8988T (cell line): ENCODE data around the gene THSD4.

ENCODE experiments used
- DNase-seq: peaks from one replicate; pipeline ENCODE4 v3.0.0; 2011

THSD4 gene

DNA sequence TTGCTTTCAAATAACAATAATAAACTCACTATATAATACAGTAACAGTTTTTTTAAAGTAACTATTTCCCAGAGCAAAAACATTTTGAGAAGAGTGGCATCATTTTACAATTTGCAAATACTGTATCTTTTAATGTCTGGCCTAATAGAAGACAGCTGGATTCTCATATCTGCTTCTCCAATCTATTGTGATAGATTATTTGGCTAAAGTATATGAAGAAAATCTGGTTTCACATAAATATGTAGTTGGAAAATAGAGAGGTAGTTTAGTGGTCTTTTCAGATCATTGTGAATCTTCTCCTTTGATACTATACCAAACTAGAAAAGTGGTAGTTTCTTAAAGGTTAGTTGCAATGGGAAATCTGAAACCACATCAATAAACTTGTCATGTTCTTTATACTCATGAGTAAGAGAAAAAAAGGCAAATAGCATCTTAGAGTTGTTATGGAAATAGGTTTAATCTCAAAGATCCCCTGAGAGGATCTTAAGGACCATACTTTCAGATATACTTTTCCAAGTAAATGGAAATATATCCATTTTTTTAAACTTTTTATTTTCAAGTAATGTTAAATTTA lies 570.2 kb downstream of the THSD4 start:
- DNase-seq = no peak

DNA sequence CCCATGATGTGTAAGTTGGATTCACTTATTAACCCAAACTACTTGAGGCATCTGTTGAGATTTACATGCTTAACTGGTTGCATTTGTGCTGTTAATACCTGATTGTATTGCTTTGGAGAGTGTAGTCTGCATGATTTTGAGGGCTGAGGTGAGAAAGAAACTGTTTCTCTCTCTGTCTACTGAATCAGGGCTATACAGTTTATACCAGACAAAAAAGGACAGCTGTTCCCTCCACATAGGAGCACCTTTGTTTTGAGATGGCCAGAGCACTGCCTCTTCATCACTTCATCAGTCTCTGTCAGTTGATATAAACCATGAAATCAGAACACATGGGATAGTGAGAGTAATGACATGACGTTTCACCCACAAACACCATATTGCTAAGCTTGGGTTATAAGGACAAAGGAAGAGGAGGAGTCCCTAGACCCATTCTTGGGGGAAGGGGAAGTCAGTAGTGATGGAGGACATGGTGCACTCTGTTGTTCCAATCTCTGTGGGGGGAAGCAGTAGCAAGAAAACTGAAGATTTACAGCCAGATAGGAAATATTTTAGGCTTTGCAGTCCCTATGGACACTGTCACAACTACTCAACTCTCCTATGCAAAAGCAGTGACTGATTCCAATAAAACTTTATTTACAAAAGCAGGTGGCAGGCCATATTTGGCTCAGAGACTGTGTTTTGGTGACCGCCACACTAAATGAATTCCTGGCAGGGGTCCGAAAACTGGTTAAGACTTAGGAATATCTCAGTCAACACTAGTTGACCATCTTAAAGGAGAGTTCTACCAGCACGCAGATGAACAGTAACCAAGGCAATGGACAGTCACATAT lies 571.2 kb downstream of the THSD4 start:
- DNase-seq = no peak

DNA sequence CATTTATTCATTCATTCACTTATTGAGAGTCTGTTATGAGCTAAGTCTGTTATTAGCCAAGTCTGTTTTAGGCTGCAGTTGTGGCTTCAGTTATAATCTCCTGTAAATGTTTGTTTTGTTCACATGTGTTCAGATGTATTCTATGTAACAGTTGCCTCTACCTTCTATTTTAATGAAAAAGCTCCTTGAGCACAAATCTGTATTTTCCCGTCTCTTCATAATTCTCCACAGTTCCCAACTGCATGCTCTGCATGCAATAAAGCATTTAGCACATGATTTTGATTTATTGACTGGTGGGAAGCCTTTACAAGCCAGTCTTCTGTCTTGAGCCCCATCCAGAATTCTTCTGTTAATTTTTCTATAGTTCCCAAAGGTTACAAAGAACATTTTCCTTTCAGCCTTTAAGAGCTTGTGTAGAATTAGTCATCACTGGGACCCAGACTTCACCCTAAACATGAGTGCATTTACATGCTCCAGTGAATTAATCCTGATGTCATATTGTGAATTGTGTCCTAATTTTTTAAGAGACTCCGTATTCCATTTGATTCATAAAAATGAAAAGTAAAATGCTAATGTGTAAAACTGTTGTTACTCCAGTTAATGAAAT lies 572.7 kb downstream of the THSD4 start:
- no peak for DNase-seq

DNA sequence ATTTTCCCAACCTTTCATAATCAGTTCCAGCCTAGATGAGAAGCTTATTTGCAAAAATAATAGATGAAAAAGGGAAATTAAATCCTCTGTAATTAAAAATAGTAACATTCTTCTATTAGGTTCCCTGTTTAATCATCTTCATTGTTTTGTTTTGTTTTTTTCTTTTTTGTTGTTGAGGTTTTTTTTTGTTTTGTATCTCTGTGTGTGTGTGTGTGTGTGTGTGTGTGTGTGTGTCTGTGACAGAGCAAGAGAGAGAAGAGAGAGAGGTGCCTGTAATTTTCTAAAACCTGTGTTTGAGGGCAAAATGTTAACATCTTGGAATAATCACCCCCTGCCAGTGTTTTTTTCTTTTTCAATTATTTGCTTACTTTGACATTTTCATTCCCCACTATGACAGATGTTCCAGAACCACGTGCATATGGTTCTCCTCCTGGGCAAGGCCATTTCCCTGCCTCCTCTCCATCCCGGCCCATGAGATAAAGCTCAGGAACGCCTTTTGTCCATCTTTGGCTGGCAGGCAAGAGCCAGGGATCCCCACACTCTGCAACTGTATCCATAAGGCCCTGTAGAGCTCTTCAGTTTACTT lies 573.3 kb downstream of the THSD4 start:
- no peak for DNase-seq

DNA sequence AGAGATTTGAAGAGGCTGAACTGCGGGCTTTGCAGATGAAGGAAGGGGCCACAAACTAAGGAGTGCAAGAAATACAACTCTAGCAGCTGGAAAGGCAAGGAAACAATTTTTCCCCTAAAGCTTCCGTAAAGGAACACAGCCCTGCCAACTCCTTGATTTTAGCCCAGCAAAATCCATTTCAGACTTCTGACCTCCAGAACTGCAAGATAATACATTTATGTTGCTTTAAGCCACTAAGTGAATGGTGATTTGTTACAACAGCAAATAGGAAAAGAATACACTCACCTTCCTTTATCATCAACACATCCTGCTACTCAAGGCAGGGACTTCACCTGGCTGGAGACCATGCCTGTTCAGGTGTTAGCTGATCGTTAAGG lies 575.8 kb downstream of the THSD4 start:
- no peak for DNase-seq

DNA sequence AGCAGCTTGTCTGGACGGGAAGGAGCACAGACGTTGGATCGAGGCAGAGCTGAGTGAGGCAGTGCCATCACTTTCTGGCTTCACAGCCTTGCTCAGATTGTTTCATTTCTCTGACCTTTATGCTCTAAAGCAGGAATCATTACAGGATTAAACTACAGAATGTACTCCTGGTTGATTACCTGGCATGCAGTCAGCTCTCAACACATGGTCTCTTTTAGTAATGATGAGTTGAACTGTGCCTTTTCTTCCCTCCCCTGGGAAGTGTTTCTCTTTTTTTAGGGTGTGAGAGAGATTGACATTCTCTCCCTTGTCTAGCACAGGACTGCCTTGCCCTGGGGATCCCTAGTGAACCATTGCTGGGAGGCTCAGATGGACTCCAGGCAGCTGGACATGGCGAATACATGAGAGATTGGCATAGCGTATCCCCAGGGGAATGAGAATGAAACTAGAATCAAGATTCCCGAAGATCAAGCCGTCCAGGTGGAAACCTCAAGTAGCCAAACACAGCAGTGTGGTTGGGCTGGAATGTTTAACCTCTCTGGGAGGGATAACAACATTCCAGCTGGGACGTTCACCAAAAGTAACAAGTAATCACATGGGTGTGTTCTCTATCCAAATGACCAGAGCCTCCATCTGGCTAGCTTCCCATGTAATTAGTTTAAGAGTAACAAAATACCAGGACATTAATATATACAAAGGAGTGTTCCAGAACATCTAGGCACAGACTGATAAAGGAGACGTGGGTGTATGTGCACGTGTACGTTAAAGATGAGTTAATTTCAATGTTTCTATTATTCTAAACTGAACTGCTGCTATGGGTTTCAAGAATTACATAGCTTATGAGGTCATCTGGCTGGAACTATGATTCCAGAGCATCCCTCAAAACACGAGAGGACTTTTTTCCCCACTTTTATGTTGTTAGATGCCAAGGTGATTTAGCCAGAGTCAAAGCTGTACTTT lies 576.5 kb downstream of the THSD4 start:
- no peak for DNase-seq

DNA sequence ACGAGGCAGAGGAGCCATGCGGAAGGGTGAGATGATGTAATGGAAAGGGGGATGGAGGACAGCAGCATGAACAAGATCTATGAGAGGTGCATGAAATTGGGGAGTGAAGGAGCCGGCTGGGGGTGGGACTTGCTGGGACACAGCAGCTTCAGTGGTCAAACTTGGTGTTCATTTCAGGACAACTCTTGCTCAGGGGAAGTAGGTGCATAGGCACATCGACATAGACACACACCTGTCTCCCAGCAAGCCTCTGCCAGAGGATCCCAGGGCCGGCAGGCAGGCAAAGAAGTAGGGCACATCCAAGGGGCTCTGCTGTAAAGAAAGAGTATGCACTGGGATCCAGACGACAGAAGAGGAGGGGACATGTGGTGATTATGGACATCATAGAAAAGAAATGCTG lies 582.0 kb downstream of the THSD4 start:
- DNase-seq = no peak

DNA sequence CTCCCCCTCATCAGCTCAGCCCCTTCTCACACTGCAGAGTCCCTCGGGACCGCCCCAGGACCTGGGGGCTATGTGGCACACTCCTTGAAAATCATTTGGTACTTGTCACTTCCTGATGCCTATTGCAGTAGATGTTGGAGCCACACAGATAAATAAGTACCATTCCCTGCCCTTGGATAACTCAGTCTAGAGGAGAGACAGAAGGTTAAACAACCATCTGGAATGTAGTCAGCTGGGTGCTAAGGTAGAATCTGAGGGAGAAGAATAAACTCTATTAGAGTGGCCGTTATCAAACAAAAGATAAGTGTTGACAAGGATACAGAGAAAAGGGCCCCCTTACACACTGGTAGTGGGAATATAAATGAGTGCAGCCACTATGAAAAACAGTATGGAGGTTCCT lies 582.8 kb downstream of the THSD4 start:
- DNase-seq = no peak

DNA sequence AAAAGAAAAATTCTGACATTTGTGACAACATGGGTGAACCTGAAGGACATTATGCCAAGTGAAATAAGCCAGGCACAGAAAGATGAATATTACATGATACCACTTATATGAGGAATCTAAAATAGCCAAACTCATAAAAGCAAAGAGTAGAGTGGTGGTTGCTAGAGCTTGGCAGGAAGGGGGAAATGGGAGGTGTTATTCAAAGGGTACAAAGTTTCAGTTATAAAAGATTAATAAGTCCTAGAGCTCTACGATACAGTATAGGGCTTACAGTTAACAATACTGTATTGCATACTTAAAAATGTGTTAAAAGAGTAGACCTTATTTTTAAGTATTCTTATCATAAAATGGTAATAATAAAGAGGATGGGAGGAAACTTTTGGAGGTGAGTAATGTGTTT lies 583.5 kb downstream of the THSD4 start:
- no peak for DNase-seq

DNA sequence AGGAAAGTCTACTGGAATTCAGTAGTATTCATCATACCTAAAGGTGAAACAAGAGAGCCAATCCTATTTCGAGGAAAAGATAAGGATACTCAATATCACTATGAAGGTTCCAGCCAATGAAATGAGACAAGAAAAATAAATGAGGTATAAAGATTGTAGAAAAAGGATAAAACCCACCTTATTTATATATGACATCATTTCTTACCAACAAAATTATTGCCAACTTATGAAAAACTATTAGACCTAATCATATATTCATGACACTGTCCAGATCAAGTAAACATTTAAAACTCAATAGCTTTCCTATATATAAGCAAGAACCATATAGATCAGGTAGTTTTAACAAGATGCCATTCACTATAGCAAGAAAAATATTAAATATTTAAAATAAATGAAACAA lies 584.7 kb downstream of the THSD4 start:
- no peak for DNase-seq

DNA sequence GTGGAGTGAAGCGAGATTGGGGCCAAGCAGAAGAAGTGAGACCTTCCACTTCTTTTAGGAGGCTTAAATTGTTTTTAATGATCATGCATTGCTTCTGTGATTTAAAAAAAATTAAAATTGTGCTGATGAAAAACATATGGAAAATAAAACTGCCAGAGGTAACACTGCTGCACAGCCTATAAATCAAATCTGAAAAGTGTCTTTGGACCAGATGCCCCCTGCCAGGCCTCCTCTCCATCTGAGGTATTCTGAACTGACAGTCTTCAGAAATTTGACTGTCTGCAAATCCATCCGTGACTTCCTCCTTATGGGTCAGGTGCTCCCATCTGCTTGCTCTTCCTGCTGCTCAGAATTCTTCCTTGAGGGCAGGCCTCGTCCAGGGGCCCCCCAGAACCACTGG lies 586.5 kb downstream of the THSD4 start:
- DNase-seq = no peak

DNA sequence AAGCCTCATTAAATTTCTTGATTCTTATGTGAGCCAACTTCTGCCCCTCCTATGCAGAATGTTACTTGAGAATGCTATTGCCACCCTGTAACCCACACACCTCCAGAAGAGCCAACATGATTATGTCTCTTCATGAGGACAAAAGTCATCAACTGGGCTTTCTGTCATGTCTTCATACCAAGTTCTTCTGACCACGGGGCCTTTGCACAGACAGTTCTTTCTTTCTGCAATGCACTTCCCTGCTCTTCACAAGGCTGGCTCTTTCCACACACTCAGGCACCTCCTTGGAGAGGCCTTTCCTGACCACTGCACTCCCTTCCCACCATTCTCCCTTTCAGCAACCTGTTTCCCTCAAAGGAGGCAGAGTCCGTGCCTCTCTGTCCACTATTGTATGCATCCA lies 587.2 kb downstream of the THSD4 start:
- no peak for DNase-seq

DNA sequence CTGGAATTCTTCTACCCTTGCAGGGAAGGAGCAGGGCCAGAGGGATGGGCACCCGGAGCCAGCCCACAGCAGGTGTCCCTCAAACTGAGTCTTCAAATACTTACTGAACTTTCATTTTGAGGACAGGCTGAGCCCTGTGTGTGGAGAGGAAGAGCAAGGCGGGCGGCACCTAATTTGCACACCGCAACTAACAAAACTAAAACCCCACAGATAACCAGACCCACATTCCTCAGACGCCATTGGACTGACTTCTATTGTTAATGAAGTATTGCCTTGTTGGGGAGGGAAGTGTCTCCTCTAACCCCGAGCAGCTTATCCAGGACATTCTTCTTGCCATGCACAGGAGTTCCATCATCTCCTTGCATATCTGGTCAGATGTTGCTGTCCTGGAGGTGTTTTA lies 589.9 kb downstream of the THSD4 start:
- no peak for DNase-seq

DNA sequence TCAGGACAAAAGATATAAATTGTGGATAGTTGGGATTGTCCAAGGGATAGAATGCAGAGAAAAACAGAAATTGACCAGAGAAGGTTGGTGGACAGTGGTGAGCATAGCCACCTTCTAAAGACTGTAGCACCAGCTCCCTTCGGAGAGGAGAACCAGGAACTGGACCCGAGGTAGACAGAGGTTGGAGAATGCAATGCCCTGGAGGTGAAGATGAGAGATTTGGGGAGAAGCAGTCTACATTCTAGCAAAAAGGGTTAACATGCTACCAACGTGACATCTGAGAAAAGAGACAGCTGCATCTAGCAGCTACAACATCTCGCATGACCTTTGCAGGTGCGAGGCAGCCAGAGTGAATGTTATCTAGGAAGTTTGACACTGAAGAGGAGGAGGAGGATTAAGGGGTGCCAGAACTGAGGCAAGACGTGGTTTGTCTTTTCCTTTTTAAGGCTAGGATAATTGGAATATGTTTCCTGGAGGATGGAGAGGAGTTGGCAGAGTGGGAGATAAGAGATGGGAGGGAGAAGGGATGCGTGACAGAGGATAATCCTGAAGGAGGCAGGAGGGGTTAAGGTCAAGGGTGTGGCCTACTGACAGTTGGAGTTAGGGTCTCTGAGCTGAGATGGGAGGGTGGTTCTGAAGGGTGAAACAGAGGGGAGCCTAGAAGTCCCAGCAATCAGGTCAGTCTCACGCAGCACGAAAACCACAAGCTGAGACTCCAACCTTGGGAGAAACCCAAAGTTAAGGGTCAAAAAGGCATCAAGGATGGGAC lies 591.4 kb downstream of the THSD4 start:
- no peak for DNase-seq

DNA sequence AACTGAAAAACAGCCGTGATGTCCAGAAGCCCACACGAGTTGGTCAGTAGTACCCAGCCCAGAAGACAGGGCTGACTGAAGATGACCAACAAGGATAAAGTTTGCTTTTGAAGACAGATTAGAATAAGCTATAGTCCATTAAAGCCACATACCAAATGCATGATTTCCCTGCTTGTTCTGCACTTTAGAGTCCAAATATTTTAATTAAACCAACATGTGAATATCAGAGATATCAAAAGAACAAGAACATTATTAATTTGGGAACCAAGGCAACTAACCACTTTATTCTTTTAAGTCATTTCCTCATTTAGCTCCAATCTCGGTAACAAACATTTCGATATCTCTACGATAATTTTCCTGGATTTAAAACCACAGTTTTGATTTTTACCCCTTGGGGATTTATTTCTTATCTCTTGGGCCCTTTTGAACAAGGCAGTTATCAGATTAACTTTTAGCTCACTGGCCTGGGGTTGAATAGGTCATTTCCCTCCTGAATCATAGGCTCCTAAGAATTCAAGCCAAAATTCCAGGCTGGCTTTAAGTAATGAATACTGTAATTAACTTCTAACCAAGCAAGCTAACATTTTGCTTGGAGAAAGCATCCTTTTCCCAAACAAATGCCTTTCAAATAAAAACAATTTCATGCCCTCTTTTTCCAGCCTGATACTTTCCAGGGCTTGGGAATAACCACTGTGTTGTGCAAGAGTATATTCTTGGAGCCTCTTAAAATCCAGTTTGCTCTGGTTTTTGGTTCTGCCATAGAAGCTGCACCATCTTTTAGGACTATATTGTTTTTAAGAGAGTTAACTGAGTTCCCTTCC lies 592.2 kb downstream of the THSD4 start:
- DNase-seq = no peak

DNA sequence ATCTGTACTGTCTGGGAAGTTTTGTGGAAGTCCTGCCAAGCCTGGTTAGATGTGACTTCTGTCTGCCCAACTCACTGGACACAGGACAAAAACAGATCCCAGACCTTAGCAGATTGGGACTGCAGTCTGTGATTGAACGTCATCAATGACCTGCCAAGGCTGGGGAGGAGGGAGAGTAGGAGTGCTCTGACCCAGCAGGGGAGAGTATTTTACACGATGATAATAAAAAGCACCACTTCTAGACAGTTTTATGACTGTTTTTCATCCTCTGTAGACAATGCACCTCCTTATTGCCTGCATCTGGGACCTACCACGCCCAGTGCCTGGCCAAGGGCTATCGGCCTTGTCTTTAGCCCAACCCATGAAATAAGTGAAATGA lies 592.8 kb downstream of the THSD4 start:
- DNase-seq = no peak

DNA sequence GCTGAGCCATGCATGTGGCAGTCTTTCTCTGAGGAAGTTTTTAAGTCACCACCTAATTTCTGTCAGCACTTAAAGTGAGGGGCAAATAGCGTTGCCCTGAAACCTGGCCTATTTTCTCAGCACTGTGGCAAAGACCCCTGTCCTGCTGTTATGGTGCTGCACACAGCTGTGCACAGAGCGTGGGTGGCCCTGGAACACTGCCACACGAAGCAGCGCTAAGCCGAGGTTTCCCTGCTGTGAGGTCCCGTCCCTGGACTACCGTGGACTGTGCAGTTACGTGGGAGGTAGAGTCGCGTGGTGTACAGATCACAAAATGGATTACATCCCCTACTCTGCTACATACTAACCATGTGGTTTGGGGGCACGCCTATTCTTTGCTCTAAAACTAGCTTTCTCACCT lies 593.5 kb downstream of the THSD4 start:
- no peak for DNase-seq

DNA sequence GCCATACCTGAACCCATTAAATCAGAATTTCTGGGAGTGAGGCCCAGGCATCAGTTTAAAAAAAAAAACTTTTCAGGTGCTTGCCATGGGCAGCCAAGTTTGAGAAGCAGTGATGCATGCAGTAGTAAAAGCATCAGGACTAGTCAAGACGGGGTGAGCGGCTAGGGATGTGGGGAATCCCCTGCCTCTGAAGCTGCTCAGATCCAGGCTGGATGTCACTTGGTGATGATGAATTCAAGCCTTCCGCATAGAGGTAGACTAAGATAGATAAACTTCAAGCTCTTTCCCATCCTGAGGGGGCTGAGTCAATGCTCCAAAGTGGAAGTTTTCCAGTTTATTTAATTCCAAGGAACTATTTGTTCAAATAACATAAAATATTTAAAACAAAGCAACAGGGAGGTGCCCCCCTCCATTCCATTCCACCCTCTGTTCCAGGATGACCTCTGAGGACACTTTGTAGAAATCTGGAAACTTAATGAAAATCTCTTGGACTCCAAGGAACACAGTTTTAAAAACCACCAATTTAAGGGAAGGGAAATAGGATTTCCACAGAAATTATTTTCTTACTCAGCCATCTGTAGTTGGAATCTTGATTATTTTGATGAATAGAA lies 594.6 kb downstream of the THSD4 start:
- no peak for DNase-seq

DNA sequence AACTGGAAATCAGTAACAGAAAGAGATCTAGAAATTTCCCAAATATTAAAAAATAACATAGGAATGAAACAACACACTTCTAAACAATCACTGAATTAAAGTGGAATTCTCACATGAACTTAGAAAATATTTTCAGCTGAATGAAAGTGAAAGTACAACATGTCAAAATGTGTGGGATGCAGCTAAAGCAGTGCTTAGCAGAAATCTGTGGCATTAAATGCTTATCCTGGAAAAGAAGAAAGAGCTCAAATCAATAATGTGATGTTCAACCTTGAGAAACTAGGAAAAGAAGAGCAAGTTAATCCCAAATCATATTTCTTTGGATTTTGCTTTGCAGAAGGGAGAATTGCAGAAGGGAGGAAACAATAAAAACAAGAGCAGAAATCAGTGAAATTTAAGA lies 596.9 kb downstream of the THSD4 start:
- no peak for DNase-seq

DNA sequence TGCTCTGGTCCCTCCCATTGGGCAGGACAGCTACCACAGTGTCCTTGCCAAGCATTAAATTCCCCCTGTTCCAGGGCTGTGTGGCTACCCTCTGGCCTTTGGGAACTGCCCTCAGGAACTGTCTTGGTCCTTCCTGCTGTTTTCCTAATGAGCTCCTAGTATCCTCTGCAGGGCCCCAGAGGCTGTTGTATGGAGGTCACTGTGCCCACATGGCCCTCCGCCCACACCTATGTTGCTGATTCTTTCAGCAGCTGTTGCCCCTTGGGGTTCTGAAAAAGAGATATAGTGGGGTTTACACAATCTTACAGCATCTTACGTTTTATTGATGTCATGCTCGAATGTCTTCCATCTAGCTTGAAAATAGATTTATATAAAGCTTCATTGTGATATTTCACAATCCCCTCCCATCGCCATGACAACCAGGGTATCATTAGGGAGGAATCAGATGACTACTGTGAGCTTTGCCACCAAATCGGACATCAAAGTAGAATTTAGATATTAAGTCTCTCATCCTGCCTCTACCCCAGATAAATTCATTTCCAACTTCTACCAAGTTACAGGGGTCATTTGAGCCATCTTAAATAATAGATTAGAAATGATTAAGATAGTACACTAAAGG lies 598.0 kb downstream of the THSD4 start:
- no peak for DNase-seq
